Lower lobe of right lung (tissue), 2 donors: Measurements from ENCODE around the gene POTEF. TPM values are rescaled to one million over a fixed set of nuclear protein-coding genes. Genes with fewer than 3 reads are reported as not detected.
"Not testable (repeated sequence)": the region's sequence is repeated elsewhere in the genome, so short reads cannot be mapped to it uniquely, and the experiment has no call there.

Experiments
- ATAC-seq, 2 donors: fragments of 200-7000 bp; cut with Tn5 transposase; one replicate each; pipeline ENCODE4 v1.9.1; 2020 to 2022; ENCODE audit warnings: mild to moderate bottlenecking in 2 of 2, moderate library complexity in 2 of 2
- DNase-seq: peaks from one replicate; pipeline ENCODE4 v3.0.0-alpha.2; 2020
- H3K27ac ChIP-seq: fragments of 200-600 bp; one replicate; pipeline ENCODE4 v1.8.0; 2022
- H3K27me3 ChIP-seq: fragments of 200-600 bp; one replicate; pipeline ENCODE4 v1.8.0; 2022; ENCODE audit warnings: low read depth
- H3K36me3 ChIP-seq: fragments of 200-600 bp; one replicate; pipeline ENCODE4 v1.8.0; 2022; ENCODE audit warnings: mild to moderate bottlenecking
- H3K4me1 ChIP-seq: fragments of 200-600 bp; one replicate; pipeline ENCODE4 v1.8.0; 2022
- H3K4me3 ChIP-seq: fragments of 200-600 bp; one replicate; pipeline ENCODE4 v1.8.0; 2022; ENCODE audit warnings: mild to moderate bottlenecking
- H3K9me3 ChIP-seq: fragments of 200-600 bp; one replicate; pipeline ENCODE4 v1.8.0; 2022
- CTCF ChIP-seq: fragments of 200-600 bp; IDR thresholded peaks from one replicate; pipeline ENCODE4 v1.8.0; 2022; ENCODE audit warnings: antibody characterized with exemption, mild to moderate bottlenecking
- intact Hi-C: fragments of 100-400 bp; cut with DNase I; formaldehyde crosslinking; loops from one replicate; pipeline ENCODE4 v1.11.0; 2022
- total RNA-seq: library from RNA; stranded (reverse); fragmentation: NEBNext Ultra II Directional; extraction: Animal tissue kit (Norgen Biotek cat#: 25700); gene quantifications from one replicate; pipeline ENCODE4 v1.2.1, GENCODE V29; 2021
- donor health status: DM: no; HTN: yes; CAD: no; lungs with severe emphysema.

POTEF gene
- total RNA-seq, 1 donor from 2014 or later, result not detected

GRCh38 chr2:130160131-130160530 is 31.1 kb upstream of the POTEF start:
- no peak for DNase-seq
- ATAC-seq, result no peak
- peaks cover 62% of the 10 kb centered on the region for H3K36me3 ChIP-seq
- no peak for TF ChIP-seq CTCF
- no peaks in the 10 kb centered on the region for H3K4me1 ChIP-seq
- H3K27me3 ChIP-seq, result no peaks in the 10 kb centered on the region
- H3K4me3 ChIP-seq, result no peak overlapping the region
- no peaks in the 10 kb centered on the region for H3K9me3 ChIP-seq
- no peak overlapping the region for H3K27ac ChIP-seq
- intact Hi-C loops, result no loop called here

- H3K36me3 ChIP-seq, result peaks cover 62% of the 10 kb centered on the region
- H3K4me3 ChIP-seq, intact Hi-C loops, H3K27ac ChIP-seq, H3K27me3 ChIP-seq, DNase-seq, H3K4me1 ChIP-seq, ATAC-seq, H3K9me3 ChIP-seq: not testable (repeated sequence)
Measured at GRCh38 chr2:130159376-130159775, 30.4 kb upstream of the POTEF start.

- DNase-seq, result no peak
- Histone ChIP-seq H3K4me1 (no peaks in the 10 kb centered on the region), H3K27me3 (no peaks in the 10 kb centered on the region), H3K27ac (no peak overlapping the region), H3K4me3 (no peak overlapping the region), H3K9me3 (no peaks in the 10 kb centered on the region), H3K36me3 (peaks cover 61% of the 10 kb centered on the region)
- no peak for TF ChIP-seq CTCF
- no peak for ATAC-seq
- intact Hi-C loops, result no loop called here
Measured at GRCh38 chr2:130158631-130159030, 29.6 kb upstream of the POTEF start.

GRCh38 chr2:130157825-130158514 is 28.9 kb upstream of the POTEF start:
- ATAC-seq, H3K9me3 ChIP-seq, H3K27ac ChIP-seq, H3K4me1 ChIP-seq, H3K27me3 ChIP-seq, intact Hi-C loops, H3K4me3 ChIP-seq, DNase-seq: not testable (repeated sequence)
- peaks cover 61% of the 10 kb centered on the region for H3K36me3 ChIP-seq

- peak; percentile 42 for DNase-seq
- ATAC-seq, H3K27ac ChIP-seq, H3K4me1 ChIP-seq, H3K9me3 ChIP-seq, H3K4me3 ChIP-seq, H3K27me3 ChIP-seq, intact Hi-C loops: not testable (repeated sequence)
- peaks cover 61% of the 10 kb centered on the region for H3K36me3 ChIP-seq
Measured at GRCh38 chr2:130157354-130157753, 28.3 kb upstream of the POTEF start.

GRCh38 chr2:130156624-130157004 is 27.6 kb upstream of the POTEF start:
- DNase-seq (peak; percentile 44), ATAC-seq (no peak)
- Histone ChIP-seq H3K4me1 (no peaks in the 10 kb centered on the region), H3K27ac (no peak overlapping the region), H3K9me3 (no peaks in the 10 kb centered on the region), H3K36me3 (peaks cover 62% of the 10 kb centered on the region), H3K27me3 (no peaks in the 10 kb centered on the region), H3K4me3 (no peak overlapping the region)
- TF ChIP-seq CTCF, result no peak
- intact Hi-C loops, result no loop called here

GRCh38 chr2:130155956-130156623 is 27.1 kb upstream of the POTEF start:
- peaks cover 62% of the 10 kb centered on the region for H3K36me3 ChIP-seq
- H3K27me3 ChIP-seq, H3K4me1 ChIP-seq, H3K4me3 ChIP-seq, H3K9me3 ChIP-seq, intact Hi-C loops, H3K27ac ChIP-seq: not testable (repeated sequence)
- TF ChIP-seq CTCF, result peak; percentile 54
- DNase-seq (peak; percentile 80), ATAC-seq (peak; percentile 83 to 88)
